CD14-positive monocyte (primary cell): ENCODE measurements around the gene GNPTAB. TPM values are rescaled to one million over a fixed set of nuclear protein-coding genes. Genes with fewer than 3 reads are reported as not detected.
A peak's percentile ranks its signal among the peaks of the same experiment; 100 is the strongest.

Experiments
- DNase-seq, 3 donors: peaks; one replicate each; pipeline ENCODE4 v3.0.0-alpha.2; 2011 to 2022
- H2AFZ ChIP-seq: 2 replicates; pipeline ENCODE4 v1.6.0; 2012; ENCODE audit warnings: mild to moderate bottlenecking, low read depth, low read length, inconsistent platforms; ENCODE audit not compliant: insufficient read depth, poor library complexity, severe bottlenecking
- H3K27ac ChIP-seq, 2 donors: 1 replicate in 1 of 2; 2 replicates in 1 of 2; pipeline ENCODE4 v1.5.1; 2012 to 2013; ENCODE audit warnings: low read length in 2 of 2, control low read depth in 1 of 2, inconsistent platforms in 1 of 2, low read depth in 1 of 2, mild to moderate bottlenecking in 1 of 2
- H3K27me3 ChIP-seq, 2 donors: one replicate each; pipeline versions ENCODE4 v1.6.0 to v1.6.1; 2011 to 2013; ENCODE audit warnings: low read length in 2 of 2; ENCODE audit not compliant: control insufficient read depth in 2 of 2, insufficient read depth in 2 of 2
- H3K36me3 ChIP-seq, 2 donors: replicated peaks in 1 of 2; 1 replicate in 1 of 2; 2 replicates in 1 of 2; pipeline versions ENCODE4 v1.5.1 to v1.6.1; 2012 to 2013; ENCODE audit warnings: low read length in 2 of 2, control low read depth in 1 of 2, inconsistent platforms in 1 of 2, mild to moderate bottlenecking in 1 of 2; ENCODE audit not compliant: insufficient read depth in 2 of 2, control insufficient read depth in 1 of 2
- H3K4me1 ChIP-seq, 2 donors: 1 replicate in 1 of 2; 2 replicates in 1 of 2; pipeline versions ENCODE4 v1.5.1 to v1.6.1; 2012 to 2013; ENCODE audit warnings: low read length in 2 of 2, control low read depth in 1 of 2, inconsistent platforms in 1 of 2, mild to moderate bottlenecking in 1 of 2, moderate library complexity in 1 of 2; ENCODE audit not compliant: insufficient read depth in 2 of 2, control insufficient read depth in 1 of 2
- H3K4me2 ChIP-seq: replicated peaks from 2 replicates; pipeline ENCODE3; 2012; ENCODE audit warnings: low read length, moderate library complexity, mild to moderate bottlenecking; ENCODE audit not compliant: poor library complexity, severe bottlenecking; ENCODE audit errors: extremely low read depth
- H3K4me3 ChIP-seq, 3 experiments: fragments of 200-600 bp in 1 of 3; sonication (generic) in 1 of 3; replicated peaks in 1 of 3; 1 replicate in 2 of 3; 2 replicates in 1 of 3; pipeline ENCODE4 v1.5.1; 2011 to 2013; ENCODE audit warnings: low read length in 3 of 3, mild to moderate bottlenecking in 3 of 3, control low read depth in 2 of 3, low read depth in 2 of 3, inconsistent platforms in 1 of 3, moderate library complexity in 1 of 3
- H3K79me2 ChIP-seq: 2 replicates; pipeline ENCODE4 v1.6.0; 2012; ENCODE audit warnings: mild to moderate bottlenecking, control low read depth, inconsistent platforms, low read length, moderate library complexity; ENCODE audit not compliant: insufficient read depth
- H3K9ac ChIP-seq: 2 replicates; pipeline ENCODE4 v1.6.0; 2017; ENCODE audit warnings: low read length, mild to moderate bottlenecking; ENCODE audit not compliant: insufficient read depth, poor library complexity, severe bottlenecking
- H3K9me3 ChIP-seq, 2 donors: replicated peaks in 1 of 2; 1 replicate in 1 of 2; 2 replicates in 1 of 2; pipeline versions ENCODE4 v1.5.1 to v1.6.1; 2012 to 2013; ENCODE audit warnings: low read length in 2 of 2, control low read depth in 1 of 2; ENCODE audit not compliant: control insufficient read depth in 1 of 2, insufficient read depth in 1 of 2
- H4K20me1 ChIP-seq: 2 replicates; pipeline ENCODE4 v1.6.0; 2012; ENCODE audit warnings: mild to moderate bottlenecking, low read length, control low read depth, moderate library complexity; ENCODE audit not compliant: insufficient read depth
- H3K27ac Mint-ChIP-seq, 7 donors: one replicate each; pipeline ENCODE4 v1.8.0; 2020; ENCODE audit warnings: mild to moderate bottlenecking in 7 of 7, mixed read lengths in 7 of 7, moderate library complexity in 6 of 7, inconsistent platforms in 2 of 7
- H3K27me3 Mint-ChIP-seq, 3 donors: one replicate each; pipeline ENCODE4 v1.8.0; 2021 to 2022; ENCODE audit warnings: low read depth in 3 of 3, mild to moderate bottlenecking in 3 of 3, mixed read lengths in 3 of 3, moderate library complexity in 3 of 3, inconsistent platforms in 1 of 3
- H3K36me3 Mint-ChIP-seq, 2 donors: one replicate each; pipeline ENCODE4 v1.8.0; 2020; ENCODE audit warnings: mixed read lengths in 2 of 2, inconsistent platforms in 1 of 2, mild to moderate bottlenecking in 1 of 2
- H3K4me1 Mint-ChIP-seq: one replicate; pipeline ENCODE4 v1.8.0; 2020; ENCODE audit warnings: mild to moderate bottlenecking, mixed read lengths
- H3K4me3 Mint-ChIP-seq, 2 donors: one replicate each; pipeline ENCODE4 v1.8.0; 2020; ENCODE audit warnings: mild to moderate bottlenecking in 2 of 2, mixed read lengths in 2 of 2, moderate library complexity in 1 of 2
- H3K9me3 Mint-ChIP-seq, 7 donors: one replicate each; pipeline ENCODE4 v1.8.0; 2020 to 2022; ENCODE audit warnings: mixed read lengths in 7 of 7, mild to moderate bottlenecking in 6 of 7, moderate library complexity in 6 of 7, inconsistent platforms in 2 of 7
- CTCF ChIP-seq: fragments of 200-600 bp; IDR thresholded peaks from one replicate; pipeline ENCODE4 v1.8.0; 2022; ENCODE audit warnings: antibody characterized with exemption, mild to moderate bottlenecking
- WGBS: methylation state at CpG from one replicate; pipeline ENCODE4 v1.1.5; 2013; ENCODE audit warnings: missing lambda C conversion rate; ENCODE audit not compliant: insufficient coverage; 5-methylcytosine and 5-hydroxymethylcytosine counted together
- intact Hi-C, 2 donors: fragments of 100-400 bp; cut with micrococcal nuclease; formaldehyde crosslinking; loops; one replicate each; pipeline versions ENCODE4 v1.15.0 to v1.15.1; 2023
- polyA plus RNA-seq, 3 donors: library from polyadenylated mRNA; depleted of rRNA in 1 of 3; unstranded in 2 of 3; stranded (reverse) in 1 of 3; fragments of 300-500 nt in 2 of 3; fragments of >200 nt in 1 of 3; fragmentation: Illumina TruSeq in 2 of 3; gene quantifications; 1 replicate in 2 of 3; 2 replicates in 1 of 3; pipeline ENCODE4 v1.2.3, GENCODE V29; 2012 to 2021

GNPTAB gene
- polyA plus RNA-seq, 3 donors: 14.4 to 29.1 (median 24.1) TPM

GRCh38 chr12:101780599-101780998, 50.2 kb downstream of the GNPTAB start:
- WGBS: 0% methylated on average over 1 of the region's 2 CpGs
- H3K36me3 Mint-ChIP-seq: peaks cover 41 to 67% of the 10 kb centered on the region in 2 donors
- Histone ChIP-seq H3K9ac (no peak overlapping the region), H3K79me2 (peaks cover 6% of the 10 kb centered on the region), H3K27ac (peak overlapping the region in 1 of 2 donors; percentile 21), H3K9me3 (no peaks in the 10 kb centered on the region), H3K27me3 (no peaks in the 10 kb centered on the region), H3K4me2 (peak overlapping the region; percentile 30), H2AFZ (no peak overlapping the region), H3K4me3 (peak overlapping the region in 1 of 3 experiments; percentile 18), H4K20me1 (no peaks in the 10 kb centered on the region), H3K4me1 (peaks cover 46 to 54% of the 10 kb centered on the region in 2 donors), H3K36me3 (peaks cover 18 to 30% of the 10 kb centered on the region in 2 donors)
- no peak for TF ChIP-seq CTCF
- H3K27ac Mint-ChIP-seq: peak overlapping the region; percentile 42 to 86 (median 72)
- H3K27me3 Mint-ChIP-seq: no peaks in the 10 kb centered on the region
- peak; percentile 37 to 80 (median 65) for DNase-seq
- intact Hi-C loops: no loop called here
- H3K4me3 Mint-ChIP-seq: peak overlapping the region in 1 of 2 donors; percentile 56
- H3K4me1 Mint-ChIP-seq: peaks cover 55% of the 10 kb centered on the region
- no peaks in the 10 kb centered on the region for H3K9me3 Mint-ChIP-seq

- Histone ChIP-seq H3K4me3 (no peak overlapping the region), H4K20me1 (no peaks in the 10 kb centered on the region), H3K4me1 (peaks cover 46 to 54% of the 10 kb centered on the region in 2 donors), H3K27ac (peak overlapping the region in 1 of 2 donors; percentile 61), H3K4me2 (no peak overlapping the region), H3K9ac (no peak overlapping the region), H3K27me3 (no peaks in the 10 kb centered on the region), H3K36me3 (peaks cover 8 to 26% of the 10 kb centered on the region in 2 donors), H3K9me3 (no peaks in the 10 kb centered on the region), H3K79me2 (peaks cover 6% of the 10 kb centered on the region), H2AFZ (no peak overlapping the region)
- Mint-ChIP-seq H3K36me3 (peaks cover 35 to 66% of the 10 kb centered on the region in 2 donors), H3K4me3 (no peak overlapping the region), H3K27me3 (no peaks in the 10 kb centered on the region), H3K4me1 (peaks cover 57% of the 10 kb centered on the region), H3K27ac (peak overlapping the region in 5 of 7 donors; percentile 19 to 72 (median 38)), H3K9me3 (no peaks in the 10 kb centered on the region)
- TF ChIP-seq CTCF: no peak
- no peak for DNase-seq
- 100% methylated on average over 3 of the region's 6 CpGs for WGBS
- intact Hi-C loops: loop anchor here (5.0 to 10.0 kb wide), 4 partner anchors 48 to 1765 kb away; partner anchors contain the start of gene ARL1 (in 1 of the 2)
These were observed 51.1 kb downstream of the GNPTAB start for GRCh38 chr12:101779626-101780025.
